HG03045 (cell line): ENCODE data around the gene TAS2R4.
"Not testable (repeated sequence)": the region's sequence is repeated elsewhere in the genome, so short reads cannot be mapped to it uniquely, and the experiment has no call there.

Source experiments
- ATAC-seq: cut with Tn5 transposase; IDR thresholded peaks from one replicate; pipeline ENCODE4 v1.9.1; 2021; ENCODE audit warnings: mild to moderate bottlenecking, moderate library complexity; ENCODE audit not compliant: unreplicated experiment

The TAS2R4 gene

DNA sequence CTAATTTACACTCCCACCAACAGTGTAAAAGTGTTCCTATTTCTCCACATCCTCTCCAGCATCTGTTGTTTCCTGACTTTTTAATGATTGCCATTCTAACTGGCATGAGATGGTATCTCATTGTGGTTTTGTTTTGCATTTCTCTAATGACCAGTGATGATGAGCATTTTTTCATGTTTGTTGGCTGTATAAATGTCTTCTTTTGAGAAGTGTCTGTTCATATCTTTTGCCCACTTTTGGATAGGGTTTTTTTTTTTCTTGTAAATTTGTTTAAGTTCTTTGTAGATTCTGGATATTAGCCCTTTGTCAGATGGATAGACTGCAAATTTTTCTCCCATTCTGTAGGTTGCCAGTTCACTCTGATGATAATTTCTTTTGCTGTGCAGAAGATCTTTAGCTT is 46.0 kb downstream of the TAS2R4 start:
- ATAC-seq: not testable (repeated sequence)
